Subcutaneous abdominal adipose tissue (tissue), 5 donors: ENCODE measurements around the gene ACER3.
A peak's percentile ranks its signal among the peaks of the same experiment; 100 is the strongest.

Source experiments
- H3K27ac ChIP-seq: one replicate; pipeline ENCODE4 v1.7.0; 2013; ENCODE audit warnings: low read depth, mild to moderate bottlenecking, inconsistent platforms, low read length, moderate library complexity
- H3K27me3 ChIP-seq, 5 donors: one replicate each; pipeline ENCODE4 v1.7.0; 2013; ENCODE audit warnings: low read length in 5 of 5, inconsistent platforms in 1 of 5; ENCODE audit not compliant: control insufficient read depth in 5 of 5, insufficient read depth in 4 of 5
- H3K36me3 ChIP-seq, 5 donors: one replicate each; pipeline ENCODE4 v1.7.0; 2013; ENCODE audit warnings: low read length in 5 of 5; ENCODE audit not compliant: control insufficient read depth in 5 of 5, insufficient read depth in 5 of 5
- H3K4me1 ChIP-seq, 5 donors: one replicate each; pipeline ENCODE4 v1.7.0; 2013; ENCODE audit warnings: low read length in 5 of 5, mild to moderate bottlenecking in 3 of 5, moderate library complexity in 1 of 5; ENCODE audit not compliant: control insufficient read depth in 5 of 5, insufficient read depth in 5 of 5
- H3K4me3 ChIP-seq, 5 donors: one replicate each; pipeline ENCODE4 v1.7.0; 2013; ENCODE audit warnings: low read length in 5 of 5, low read depth in 1 of 5
- H3K9ac ChIP-seq, 5 donors: one replicate each; pipeline ENCODE4 v1.7.0; 2013; ENCODE audit warnings: low read length in 5 of 5, mild to moderate bottlenecking in 4 of 5, moderate library complexity in 3 of 5
- H3K9me3 ChIP-seq, 5 donors: one replicate each; pipeline ENCODE4 v1.7.0; 2013; ENCODE audit warnings: low read length in 5 of 5; ENCODE audit not compliant: control insufficient read depth in 5 of 5
- donor health status: healthy.
- donor health status: healthy.
- donor health status: healthy.
- donor health status: healthy.
- donor health status: healthy.

The ACER3 gene

GRCh38 chr11:77038029-77038824 is 177.5 kb downstream of the ACER3 start:
- peaks cover 0 to 18% (median 13%) of the 10 kb centered on the region in 5 donors for H3K4me1 ChIP-seq
- no peak overlapping the region for H3K9ac ChIP-seq
- H3K36me3 ChIP-seq, result no peaks in the 10 kb centered on the region
- H3K27ac ChIP-seq, result no peak overlapping the region
- peaks cover 0 to 36% (median 28%) of the 10 kb centered on the region in 5 donors for H3K27me3 ChIP-seq
- no peaks in the 10 kb centered on the region for H3K9me3 ChIP-seq
- no peak overlapping the region for H3K4me3 ChIP-seq

- H3K9ac ChIP-seq, result no peak overlapping the region
Measured at GRCh38 chr11:77038825-77039326, 178.2 kb downstream of the ACER3 start.

GRCh38 chr11:77039491-77040400 is 179.0 kb downstream of the ACER3 start:
- Histone ChIP-seq H3K9me3 (no peaks in the 10 kb centered on the region), H3K27ac (no peak overlapping the region), H3K36me3 (no peaks in the 10 kb centered on the region), H3K4me1 (peaks cover 0 to 18% (median 13%) of the 10 kb centered on the region in 5 donors), H3K9ac (no peak overlapping the region), H3K4me3 (peak overlapping the region; percentile 32 to 70 (median 58)), H3K27me3 (peaks cover 0 to 36% (median 28%) of the 10 kb centered on the region in 5 donors)

More at GRCh38 chr11:77038825-77039326, 178.2 kb downstream of the ACER3 start:
- Histone ChIP-seq H3K27me3 (peaks cover 0 to 36% (median 28%) of the 10 kb centered on the region in 5 donors), H3K9me3 (no peaks in the 10 kb centered on the region), H3K4me3 (peak overlapping the region in 1 of 5 donors; percentile 32), H3K27ac (no peak overlapping the region), H3K4me1 (peaks cover 0 to 18% (median 13%) of the 10 kb centered on the region in 5 donors), H3K36me3 (no peaks in the 10 kb centered on the region)

GRCh38 chr11:77040401-77040777 is 179.7 kb downstream of the ACER3 start:
- Histone ChIP-seq H3K27ac (no peak overlapping the region), H3K9me3 (no peaks in the 10 kb centered on the region), H3K27me3 (peaks cover 2 to 43% (median 33%) of the 10 kb centered on the region in 5 donors), H3K4me3 (peak overlapping the region in 1 of 5 donors; percentile 70), H3K36me3 (no peaks in the 10 kb centered on the region), H3K9ac (no peak overlapping the region), H3K4me1 (peaks cover 0 to 18% (median 13%) of the 10 kb centered on the region in 5 donors)

- no peaks in the 10 kb centered on the region for H3K9me3 ChIP-seq
- H3K9ac ChIP-seq, result no peak overlapping the region
- no peak overlapping the region for H3K4me3 ChIP-seq
- H3K27ac ChIP-seq, result no peak overlapping the region
- H3K4me1 ChIP-seq, result peaks cover 0 to 19% (median 14%) of the 10 kb centered on the region in 5 donors
- no peaks in the 10 kb centered on the region for H3K36me3 ChIP-seq
- H3K27me3 ChIP-seq, result peaks cover 6 to 45% (median 38%) of the 10 kb centered on the region in 5 donors
Measured at GRCh38 chr11:77040889-77041288, 180.2 kb downstream of the ACER3 start.

- Histone ChIP-seq H3K4me1 (peaks cover 0 to 25% (median 18%) of the 10 kb centered on the region in 5 donors), H3K36me3 (no peaks in the 10 kb centered on the region), H3K27ac (no peak overlapping the region), H3K4me3 (no peak overlapping the region), H3K27me3 (peaks cover 6 to 43% (median 33%) of the 10 kb centered on the region in 5 donors), H3K9ac (no peak overlapping the region), H3K9me3 (no peaks in the 10 kb centered on the region)
Measured at GRCh38 chr11:77042111-77042726, 181.5 kb downstream of the ACER3 start.

GRCh38 chr11:77044356-77044755 is 183.6 kb downstream of the ACER3 start:
- no peak overlapping the region for H3K9ac ChIP-seq
- peaks cover 0 to 23% (median 14%) of the 10 kb centered on the region in 5 donors for H3K4me1 ChIP-seq
- H3K36me3 ChIP-seq, result no peaks in the 10 kb centered on the region
- H3K9me3 ChIP-seq, result no peaks in the 10 kb centered on the region
- H3K27ac ChIP-seq, result no peak overlapping the region
- peaks cover 6 to 32% (median 23%) of the 10 kb centered on the region in 5 donors for H3K27me3 ChIP-seq
- no peak overlapping the region for H3K4me3 ChIP-seq

GRCh38 chr11:77044886-77045285 is 184.2 kb downstream of the ACER3 start:
- peaks cover 0 to 18% (median 9%) of the 10 kb centered on the region in 5 donors for H3K4me1 ChIP-seq
- no peaks in the 10 kb centered on the region for H3K36me3 ChIP-seq
- peaks cover 6 to 28% (median 22%) of the 10 kb centered on the region in 5 donors for H3K27me3 ChIP-seq
- H3K4me3 ChIP-seq, result no peak overlapping the region
- no peak overlapping the region for H3K9ac ChIP-seq
- H3K27ac ChIP-seq, result no peak overlapping the region
- no peaks in the 10 kb centered on the region for H3K9me3 ChIP-seq

GRCh38 chr11:77046060-77046501 is 185.4 kb downstream of the ACER3 start:
- no peak overlapping the region for H3K27ac ChIP-seq

More at GRCh38 chr11:77046060-77046501, 185.4 kb downstream of the ACER3 start:
- Histone ChIP-seq H3K4me3 (no peak overlapping the region), H3K9ac (no peak overlapping the region), H3K36me3 (no peaks in the 10 kb centered on the region), H3K4me1 (peaks cover 0 to 13% (median 5%) of the 10 kb centered on the region in 5 donors), H3K9me3 (no peaks in the 10 kb centered on the region), H3K27me3 (peaks cover 6 to 20% (median 15%) of the 10 kb centered on the region in 5 donors)
